Choroid plexus epithelial cell (primary cell): Measurements from ENCODE around the gene OXNAD1.

Experiments used
- DNase-seq: peaks from one replicate; pipeline ENCODE4 v3.0.0-alpha.2; 2010; ENCODE audit warnings: low read depth
- H3K4me3 ChIP-seq: 2 replicates; pipeline ENCODE4 v1.5.1; 2011; ENCODE audit warnings: low read depth, mild to moderate bottlenecking, control low read depth, low read length, moderate library complexity
- TF ChIP-seq, protein P1 (sequence below): conservative IDR thresholded peaks from 2 replicates; pipeline ENCODE4 v1.5.1; 2011; ENCODE audit warnings: low read depth, mild to moderate bottlenecking, control low read depth, inconsistent platforms, low read length, moderate library complexity

OXNAD1 gene

GRCh38 chr3:16323737-16324136 is 58.7 kb downstream of the OXNAD1 start:
- no peak overlapping the region for H3K4me3 ChIP-seq
- DNase-seq: no peak
- TF ChIP-seq, protein P1, sequence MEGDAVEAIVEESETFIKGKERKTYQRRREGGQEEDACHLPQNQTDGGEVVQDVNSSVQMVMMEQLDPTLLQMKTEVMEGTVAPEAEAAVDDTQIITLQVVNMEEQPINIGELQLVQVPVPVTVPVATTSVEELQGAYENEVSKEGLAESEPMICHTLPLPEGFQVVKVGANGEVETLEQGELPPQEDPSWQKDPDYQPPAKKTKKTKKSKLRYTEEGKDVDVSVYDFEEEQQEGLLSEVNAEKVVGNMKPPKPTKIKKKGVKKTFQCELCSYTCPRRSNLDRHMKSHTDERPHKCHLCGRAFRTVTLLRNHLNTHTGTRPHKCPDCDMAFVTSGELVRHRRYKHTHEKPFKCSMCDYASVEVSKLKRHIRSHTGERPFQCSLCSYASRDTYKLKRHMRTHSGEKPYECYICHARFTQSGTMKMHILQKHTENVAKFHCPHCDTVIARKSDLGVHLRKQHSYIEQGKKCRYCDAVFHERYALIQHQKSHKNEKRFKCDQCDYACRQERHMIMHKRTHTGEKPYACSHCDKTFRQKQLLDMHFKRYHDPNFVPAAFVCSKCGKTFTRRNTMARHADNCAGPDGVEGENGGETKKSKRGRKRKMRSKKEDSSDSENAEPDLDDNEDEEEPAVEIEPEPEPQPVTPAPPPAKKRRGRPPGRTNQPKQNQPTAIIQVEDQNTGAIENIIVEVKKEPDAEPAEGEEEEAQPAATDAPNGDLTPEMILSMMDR: no peak

DNA sequence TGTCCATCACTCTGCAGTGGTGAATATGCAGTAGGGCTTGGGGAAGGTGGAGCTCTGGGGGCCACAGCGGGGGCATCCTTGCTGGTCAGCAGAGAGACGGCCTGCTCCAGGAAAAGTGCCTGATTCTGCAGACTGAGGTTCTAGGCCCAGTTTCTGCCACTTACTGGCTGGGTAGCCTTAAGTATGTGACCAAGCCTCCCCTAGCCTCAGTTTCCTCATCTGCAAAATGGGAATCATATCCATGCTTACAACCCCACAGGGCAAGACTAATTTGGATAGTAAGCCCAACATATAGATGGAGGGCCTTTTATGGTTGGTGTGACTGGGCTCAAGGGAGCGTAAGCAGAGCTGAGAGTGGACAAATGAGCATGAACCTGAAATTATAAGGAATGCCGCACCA is 60.8 kb downstream of the OXNAD1 start:
- no peak for DNase-seq
- H3K4me3 ChIP-seq: no peak overlapping the region
- TF ChIP-seq, protein P1: no peak

DNA sequence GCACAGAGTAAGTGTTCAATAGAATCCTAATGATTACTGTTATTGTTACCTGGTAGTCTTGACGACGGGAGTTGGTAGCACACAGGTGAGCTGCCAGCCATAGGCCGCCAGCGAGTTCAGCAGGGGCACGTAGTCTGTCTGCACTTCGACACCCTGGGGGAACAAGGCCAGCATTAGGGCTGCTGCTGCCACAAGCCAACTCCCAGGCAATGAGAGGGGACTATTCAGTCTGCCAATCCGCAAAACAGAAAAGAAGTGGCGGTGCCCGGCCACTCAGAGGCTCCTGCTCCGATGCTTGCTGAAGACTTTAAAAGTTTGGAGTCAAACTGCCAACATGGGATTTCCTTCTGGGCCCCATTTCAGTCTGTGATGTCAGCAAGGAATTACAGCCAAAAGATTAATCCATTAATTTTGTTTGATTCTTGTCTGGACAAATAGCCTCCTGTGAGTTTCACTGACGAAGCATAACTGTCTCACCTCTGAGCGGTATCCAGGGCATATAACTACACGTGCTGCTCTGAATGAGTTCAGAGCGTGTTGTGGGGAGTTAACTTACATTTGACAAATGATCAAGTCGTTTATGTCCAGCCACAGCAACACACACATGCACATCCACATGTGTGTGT is 61.8 kb downstream of the OXNAD1 start:
- DNase-seq: no peak
- TF ChIP-seq, protein P1: no peak
- no peak overlapping the region for H3K4me3 ChIP-seq

GRCh38 chr3:16328124-16328523 is 63.1 kb downstream of the OXNAD1 start:
- TF ChIP-seq, protein P1: no peak
- H3K4me3 ChIP-seq: no peak overlapping the region
- DNase-seq: no peak

DNA sequence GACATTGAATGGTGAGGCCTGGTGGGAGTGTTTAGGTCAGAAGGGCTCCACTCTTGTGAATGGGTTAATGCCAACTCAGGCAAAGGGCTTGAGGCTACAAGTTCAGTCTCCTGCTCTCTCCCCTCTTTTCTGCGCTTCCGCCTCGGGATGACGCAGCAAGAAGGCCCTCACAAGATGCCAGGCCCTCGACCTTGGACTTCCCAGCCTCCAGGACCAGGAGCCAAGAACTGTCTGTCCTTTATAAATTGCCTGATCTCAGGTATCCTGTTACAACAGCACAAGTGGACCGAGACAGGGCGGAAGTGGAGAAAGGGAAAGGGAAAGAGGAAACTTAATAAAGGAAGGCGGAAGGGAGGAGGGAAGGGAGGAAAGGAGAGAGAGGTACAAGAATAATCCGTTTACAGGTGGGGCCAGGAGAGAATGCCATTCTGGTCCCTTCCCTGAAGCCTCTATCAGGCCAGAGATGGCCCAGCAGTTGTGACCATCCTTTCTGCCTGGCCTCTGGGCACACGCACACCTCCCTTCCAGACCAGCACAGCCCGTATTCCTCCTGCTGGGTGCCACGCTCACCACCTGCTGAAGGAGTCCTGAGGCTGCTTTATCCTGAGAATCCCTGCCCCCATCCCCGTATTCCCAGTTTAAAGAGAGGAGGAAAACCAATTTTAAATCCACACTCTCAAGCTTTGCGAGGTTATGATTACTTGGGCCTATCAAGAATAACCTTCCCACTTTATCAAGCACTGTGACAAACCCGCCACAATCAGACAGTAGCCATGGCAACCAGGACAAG is 64.2 kb downstream of the OXNAD1 start:
- H3K4me3 ChIP-seq: no peak overlapping the region
- no peak for DNase-seq
- TF ChIP-seq, protein P1: no peak

DNA sequence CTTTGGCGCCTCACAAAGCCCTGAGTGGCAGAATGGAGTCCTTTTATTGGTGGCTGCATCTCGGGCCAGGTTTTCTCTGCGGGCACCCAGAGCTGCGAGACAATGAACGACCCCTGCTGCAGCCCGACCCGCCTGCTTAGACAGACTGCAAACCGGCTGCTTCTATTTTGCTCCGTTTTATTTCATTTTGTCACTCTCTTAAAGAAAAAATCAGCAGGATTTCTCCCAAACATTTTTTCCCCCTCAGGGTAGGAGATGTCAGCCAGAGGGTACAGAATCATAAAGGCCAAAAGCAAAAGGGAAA is 64.8 kb downstream of the OXNAD1 start:
- H3K4me3 ChIP-seq: no peak overlapping the region
- DNase-seq: no peak
- TF ChIP-seq, protein P1: no peak

DNA sequence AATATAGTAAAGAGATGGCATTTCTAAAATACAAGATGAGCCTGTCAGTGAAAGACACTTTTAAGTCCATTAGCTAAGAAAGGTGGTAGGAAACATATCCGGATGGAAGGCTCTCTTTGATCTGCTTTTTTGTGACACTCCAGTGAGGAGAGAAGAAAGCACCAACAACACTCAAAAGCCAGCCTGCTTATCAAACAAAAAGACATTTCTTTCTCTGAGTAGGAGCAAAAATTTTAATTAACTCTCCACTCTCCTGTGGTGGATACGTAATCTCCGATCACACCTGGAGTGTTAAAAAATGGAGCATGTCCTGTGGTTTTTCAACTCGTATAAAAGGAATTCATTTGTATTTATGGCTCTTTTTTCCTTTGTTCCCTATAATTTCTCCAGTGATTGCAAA is 65.3 kb downstream of the OXNAD1 start:
- no peak overlapping the region for H3K4me3 ChIP-seq
- DNase-seq: no peak
- TF ChIP-seq, protein P1: no peak
